DMS153 (cell line): Measurements from ENCODE around the gene ABI1.
"Not testable (repeated sequence)": the region's sequence is repeated elsewhere in the genome, so short reads cannot be mapped to it uniquely, and the experiment has no call there.

Experiments
- DNase-seq: peaks from one replicate; lab custom pipeline; 2025; lab: John Stamatoyannopoulos, UW

The ABI1 gene

GRCh38 chr10:26860443-26861204 lies at the start of gene ABI1:
TSS of gene ABI1 (minus strand) at chr10:26860958. CDS start at chr10:26860863, 95 bp downstream.
- DNase-seq, result peak; percentile 83

- no peak for DNase-seq
Measured at GRCh38 chr10:26909753-26910152, 49.0 kb upstream of the ABI1 start.

- DNase-seq, result not testable (repeated sequence)
Measured at GRCh38 chr10:26905253-26905781, 44.6 kb upstream of the ABI1 start.

GRCh38 chr10:26903431-26904217 lies 42.9 kb upstream of the ABI1 start:
- no peak for DNase-seq

GRCh38 chr10:26892306-26892923 lies 31.7 kb upstream of the ABI1 start:
- DNase-seq, result not testable (repeated sequence)

GRCh38 chr10:26890956-26891355 lies 30.2 kb upstream of the ABI1 start:
- DNase-seq, result no peak

GRCh38 chr10:26887611-26888215 lies 27.0 kb upstream of the ABI1 start:
- no peak for DNase-seq

GRCh38 chr10:26881600-26882331 lies 21.0 kb upstream of the ABI1 start:
- DNase-seq, result peak; percentile 4

GRCh38 chr10:26879744-26880143 lies 19.0 kb upstream of the ABI1 start:
- peak; percentile 32 for DNase-seq

GRCh38 chr10:26870766-26871165 lies 10.0 kb upstream of the ABI1 start:
- no peak for DNase-seq

- DNase-seq, result no peak
Measured at GRCh38 chr10:26869528-26869927, 8.8 kb upstream of the ABI1 start.

- DNase-seq, result no peak
Measured at GRCh38 chr10:26863351-26864076, 2.8 kb upstream of the ABI1 start.

GRCh38 chr10:26861205-26861998 lies 644 bp upstream of the ABI1 start:
- DNase-seq, result no peak

GRCh38 chr10:26860102-26860442 lies 686 bp downstream of the ABI1 start:
- no peak for DNase-seq

- no peak for DNase-seq
Measured at GRCh38 chr10:26859241-26860101, 1.3 kb downstream of the ABI1 start.

GRCh38 chr10:26858707-26859034 lies 2.1 kb downstream of the ABI1 start:
- no peak for DNase-seq

- DNase-seq, result no peak
Measured at GRCh38 chr10:26857991-26858706, 2.6 kb downstream of the ABI1 start.

GRCh38 chr10:26857553-26857952 lies 3.2 kb downstream of the ABI1 start:
- not testable (repeated sequence) for DNase-seq

GRCh38 chr10:26855186-26855585 lies 5.6 kb downstream of the ABI1 start:
- DNase-seq, result no peak
